GM12864 (cell line): ENCODE results near the gene MOBP.
"Not testable (repeated sequence)": the region's sequence is repeated elsewhere in the genome, so short reads cannot be mapped to it uniquely, and the experiment has no call there.

ENCODE experiments used
- DNase-seq: peaks from one replicate; pipeline ENCODE4 v3.0.0-alpha.2; 2011; ENCODE audit warnings: low read depth
- H3K4me3 ChIP-seq: 2 replicates; pipeline ENCODE4 v1.5.1; 2011; ENCODE audit warnings: mild to moderate bottlenecking, low read depth, low read length, control low read depth
- CTCF ChIP-seq: IDR thresholded peaks from 2 replicates; pipeline ENCODE4 v1.5.1; 2011; ENCODE audit warnings: low read depth, mild to moderate bottlenecking, moderate library complexity, low read length, control low read depth, inconsistent platforms; ENCODE audit errors: missing control alignments

Gene MOBP, protein sequence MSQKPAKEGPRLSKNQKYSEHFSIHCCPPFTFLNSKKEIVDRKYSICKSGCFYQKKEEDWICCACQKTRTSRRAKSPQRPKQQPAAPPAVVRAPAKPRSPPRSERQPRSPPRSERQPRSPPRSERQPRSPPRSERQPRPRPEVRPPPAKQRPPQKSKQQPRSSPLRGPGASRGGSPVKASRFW

GRCh38 chr3:39467394-39468107 is at the start of gene MOBP:
TSS of gene MOBP (plus strand) at chr3:39467680. CDS start at chr3:39502070, 34,390 bp downstream.
- no peak for TF ChIP-seq CTCF
- DNase-seq, result no peak
- no peak within 1 kb of the TSS for H3K4me3 ChIP-seq

DNA sequence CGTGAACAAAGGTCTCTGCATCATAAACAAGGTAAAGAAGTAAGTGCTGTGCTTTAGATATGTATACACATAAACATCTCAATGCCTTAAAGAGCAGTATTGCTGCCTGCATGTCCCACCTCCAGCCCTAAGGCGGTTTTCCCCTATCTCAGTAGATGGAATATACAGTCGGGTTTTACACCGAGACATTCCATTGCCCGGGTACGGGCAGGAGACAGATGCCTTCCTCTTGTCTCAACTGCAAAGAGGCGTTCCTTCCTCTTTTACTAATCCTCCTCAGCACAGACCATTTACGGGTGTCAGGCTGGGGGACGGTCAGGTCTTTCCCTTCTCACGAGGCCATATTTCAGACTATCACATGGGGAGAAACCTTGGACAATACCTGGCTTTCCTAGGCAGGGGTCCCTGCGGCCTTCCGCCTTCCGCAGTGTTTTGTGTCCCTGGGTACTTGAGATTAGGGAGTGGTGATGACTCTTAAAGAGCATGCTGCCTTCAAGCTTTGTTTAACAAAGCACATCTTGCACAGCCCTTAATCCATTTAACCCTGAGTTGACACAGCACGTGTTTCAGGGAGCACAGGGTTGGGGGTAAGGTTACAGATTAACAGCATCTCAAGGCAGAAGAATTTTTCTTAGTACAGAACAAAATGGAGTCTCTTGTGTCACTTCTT is 48.8 kb upstream of the MOBP start:
- not testable (repeated sequence) for DNase-seq, H3K4me3 ChIP-seq

- DNase-seq, result no peak
- no peak overlapping the region for H3K4me3 ChIP-seq
- no peak for TF ChIP-seq CTCF
These were observed 47.7 kb upstream of the MOBP start for GRCh38 chr3:39419742-39420315.

DNA sequence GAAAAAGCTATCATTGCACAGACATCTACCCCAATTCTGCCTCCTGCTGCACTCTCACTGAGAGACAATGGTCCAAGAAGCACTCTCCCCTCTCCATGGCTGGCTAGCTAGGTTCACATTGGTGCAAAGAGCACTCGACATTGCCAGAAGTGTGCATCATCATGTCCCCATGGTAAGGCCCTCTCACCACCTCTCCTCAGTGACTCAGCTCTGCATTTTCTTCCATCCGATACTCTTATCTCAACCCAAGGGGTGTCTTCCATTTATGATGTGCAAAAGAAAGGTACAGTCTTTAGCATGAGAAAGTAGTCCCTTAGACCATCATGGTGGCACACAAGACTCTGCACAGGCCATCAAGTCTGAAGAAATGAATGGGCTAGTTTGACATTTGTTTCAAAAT is 46.9 kb upstream of the MOBP start:
- no peak overlapping the region for H3K4me3 ChIP-seq
- DNase-seq, result no peak
- TF ChIP-seq CTCF, result no peak

GRCh38 chr3:39423436-39423970 is 44.0 kb upstream of the MOBP start:
- H3K4me3 ChIP-seq, result no peak overlapping the region
- no peak for DNase-seq
- TF ChIP-seq CTCF, result no peak

- DNase-seq, result no peak
- H3K4me3 ChIP-seq, result no peak overlapping the region
- TF ChIP-seq CTCF, result no peak
These were observed 41.2 kb upstream of the MOBP start for GRCh38 chr3:39426312-39426711.

DNA sequence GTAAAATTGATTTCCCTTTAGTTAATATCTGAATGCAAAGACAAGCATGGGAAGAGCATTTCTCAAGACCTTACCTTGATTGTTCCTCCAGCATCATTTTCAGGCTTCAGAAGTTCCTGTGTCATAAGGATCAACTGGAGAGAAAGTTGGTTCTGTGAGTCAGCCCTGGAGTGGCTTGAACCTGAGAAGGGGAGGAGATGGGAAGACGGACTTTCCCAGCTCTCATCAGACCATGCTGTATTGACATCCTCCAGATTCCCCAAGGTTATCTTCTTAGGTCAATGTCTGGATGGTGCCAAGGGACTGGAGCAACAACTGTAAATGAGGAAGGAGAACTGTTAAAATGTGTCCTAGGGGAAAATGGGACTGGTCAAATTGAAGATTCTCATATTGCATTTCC is 40.0 kb upstream of the MOBP start:
- TF ChIP-seq CTCF, result no peak
- H3K4me3 ChIP-seq, result no peak overlapping the region
- DNase-seq, result no peak
